H1 (cell line): ENCODE results near the gene KRTAP9-6. TPM values are rescaled to one million over a fixed set of nuclear protein-coding genes. Genes with fewer than 3 reads are reported as not detected.
"Not testable (repeated sequence)": the region's sequence is repeated elsewhere in the genome, so short reads cannot be mapped to it uniquely, and the experiment has no call there.

ENCODE experiments used
- CTCF ChIA-PET: fragments of 300-600 bp; sonication (Branson Sonifier 250); formaldehyde crosslinking; loops from one replicate; lab custom pipeline; 2021; ENCODE audit not compliant: partially characterized antibody; lab: Charles Lee
- POLR2A ChIA-PET: fragments of 300-600 bp; sonication (Branson Sonifier 250); formaldehyde crosslinking; loops from one replicate; lab custom pipeline; 2021; ENCODE audit warnings: inconsistent platforms; ENCODE audit not compliant: partially characterized antibody; lab: Charles Lee
- DNase-seq, 2 experiments: peaks; one replicate each; pipeline versions ENCODE4 v3.0.0 to v3.0.0-alpha.2; 2010 to 2022; ENCODE audit warnings: low spot score in 2 of 2, low read depth in 1 of 2, mixed read lengths in 1 of 2
- FAIRE-seq: peaks from 2 replicates; lab custom pipeline; 2011; peaks lifted over from hg19 to GRCh38; lab: Jason Lieb, UNC
- H2AFZ ChIP-seq: 2 replicates; pipeline ENCODE4 v1.8.1; 2012; ENCODE audit warnings: low read length, inconsistent platforms
- H2AK5ac ChIP-seq: 2 replicates; pipeline ENCODE4 v1.6.1; 2013; ENCODE audit warnings: low read depth, low read length
- H2BK120ac ChIP-seq: replicated peaks from 2 replicates; pipeline ENCODE3; 2013; ENCODE audit warnings: low read depth, low read length, inconsistent platforms
- H2BK12ac ChIP-seq: 2 replicates; pipeline ENCODE4 v1.6.1; 2013; ENCODE audit warnings: low read depth, low read length
- H2BK15ac ChIP-seq: 2 replicates; pipeline ENCODE4 v1.6.1; 2013; ENCODE audit warnings: low read length
- H2BK20ac ChIP-seq: 2 replicates; pipeline ENCODE4 v1.6.1; 2013; ENCODE audit warnings: low read length
- H2BK5ac ChIP-seq: 2 replicates; pipeline ENCODE4 v1.6.1; 2013; ENCODE audit warnings: low read depth, low read length
- H3K14ac ChIP-seq: 2 replicates; pipeline ENCODE4 v1.6.1; 2013; ENCODE audit warnings: inconsistent platforms; ENCODE audit not compliant: insufficient read length
- H3K18ac ChIP-seq: 2 replicates; pipeline ENCODE4 v1.6.1; 2013; ENCODE audit warnings: low read length; ENCODE audit errors: extremely low read depth
- H3K23ac ChIP-seq: 2 replicates; pipeline ENCODE4 v1.6.1; 2013; ENCODE audit warnings: inconsistent platforms; ENCODE audit not compliant: insufficient read length
- H3K23me2 ChIP-seq: 2 replicates; pipeline ENCODE4 v1.6.1; 2013; ENCODE audit warnings: low read depth, low read length
- H3K27ac ChIP-seq: 2 replicates; pipeline ENCODE4 v1.6.1; 2011; ENCODE audit warnings: low read depth, low read length, inconsistent platforms
- H3K27me3 ChIP-seq, 4 experiments: replicated peaks in 1 of 4; 1 replicate in 1 of 4; 2 replicates in 3 of 4; pipeline versions ENCODE4 v1.6.1 to v1.8.1; 2011 to 2013; ENCODE audit warnings: low read length in 3 of 4, mild to moderate bottlenecking in 3 of 4, inconsistent platforms in 2 of 4, mixed read lengths in 2 of 4, moderate library complexity in 1 of 4; ENCODE audit not compliant: control insufficient read depth in 3 of 4, insufficient read depth in 3 of 4; ENCODE audit errors: extremely low read depth in 1 of 4
- H3K36me3 ChIP-seq, 4 experiments: 2 replicates each; pipeline versions ENCODE4 v1.6.1 to v1.8.1; 2011 to 2013; ENCODE audit warnings: mild to moderate bottlenecking in 4 of 4, low read length in 3 of 4, moderate library complexity in 2 of 4, control low read depth in 1 of 4, inconsistent platforms in 1 of 4; ENCODE audit not compliant: insufficient read depth in 4 of 4, control insufficient read depth in 2 of 4
- H3K4ac ChIP-seq: replicated peaks from 2 replicates; pipeline ENCODE3; 2013; ENCODE audit warnings: low read length, low read depth, mixed read lengths, inconsistent platforms; ENCODE audit not compliant: insufficient read length
- H3K4me1 ChIP-seq, 4 experiments: replicated peaks in 1 of 4; 1 replicate in 1 of 4; 2 replicates in 3 of 4; pipeline versions ENCODE4 v1.6.1 to v1.8.1; 2011 to 2013; ENCODE audit warnings: low read length in 3 of 4, inconsistent platforms in 2 of 4, mixed read lengths in 1 of 4; ENCODE audit not compliant: insufficient read depth in 4 of 4, control insufficient read depth in 3 of 4
- H3K4me2 ChIP-seq, 2 experiments: 2 replicates each; pipeline versions ENCODE4 v1.6.1 to v1.8.1; 2011 to 2013; ENCODE audit warnings: low read depth in 2 of 2, low read length in 2 of 2, control low read depth in 1 of 2, inconsistent platforms in 1 of 2, mild to moderate bottlenecking in 1 of 2; ENCODE audit not compliant: insufficient read depth in 1 of 2
- H3K4me3 ChIP-seq, 4 experiments: fragments of 200-600, 300-600 bp in 1 of 4; sonication (generic), shearing (Covaris generic), sonication (Bioruptor Twin) in 1 of 4; 2 replicates each; pipeline versions ENCODE4 v1.5.1 to v1.8.1; 2011 to 2016; ENCODE audit warnings: low read length in 4 of 4, low read depth in 3 of 4, control low read depth in 2 of 4, inconsistent platforms in 2 of 4, mild to moderate bottlenecking in 2 of 4, mixed read lengths in 1 of 4, moderate library complexity in 1 of 4; ENCODE audit not compliant: insufficient read depth in 2 of 4; ENCODE audit errors: extremely low read depth in 1 of 4
- H3K56ac ChIP-seq: replicated peaks from 2 replicates; pipeline ENCODE3; 2013; ENCODE audit warnings: low read depth, mild to moderate bottlenecking, mixed read lengths, low read length, inconsistent platforms; ENCODE audit not compliant: insufficient read length
- H3K79me1 ChIP-seq: 2 replicates; pipeline ENCODE4 v1.6.1; 2013; ENCODE audit warnings: low read depth, low read length, control low read depth
- H3K79me2 ChIP-seq, 2 experiments: 2 replicates each; pipeline versions ENCODE4 v1.6.1 to v1.8.1; 2012 to 2013; ENCODE audit warnings: low read length in 2 of 2, mild to moderate bottlenecking in 2 of 2, inconsistent platforms in 1 of 2; ENCODE audit not compliant: insufficient read depth in 2 of 2, control insufficient read depth in 1 of 2
- H3K9ac ChIP-seq, 4 experiments: replicated peaks in 1 of 4; 1 replicate in 1 of 4; 2 replicates in 3 of 4; pipeline versions ENCODE4 v1.6.1 to v1.8.1; 2011 to 2013; ENCODE audit warnings: low read depth in 3 of 4, low read length in 3 of 4, control low read depth in 2 of 4, mild to moderate bottlenecking in 2 of 4, moderate library complexity in 2 of 4, inconsistent platforms in 1 of 4; ENCODE audit errors: extremely low read depth in 1 of 4
- H3K9me3 ChIP-seq, 2 experiments: 2 replicates each; pipeline versions ENCODE4 v1.6.1 to v1.8.1; 2012 to 2013; ENCODE audit warnings: mild to moderate bottlenecking in 2 of 2, moderate library complexity in 2 of 2, control low read depth in 1 of 2, inconsistent platforms in 1 of 2, low read depth in 1 of 2, low read length in 1 of 2, mixed read lengths in 1 of 2; ENCODE audit not compliant: insufficient read depth in 2 of 2
- H4K20me1 ChIP-seq, 2 experiments: replicated peaks in 1 of 2; 2 replicates each; pipeline versions ENCODE3 to v1.8.1; 2011 to 2013; ENCODE audit warnings: inconsistent platforms in 2 of 2, low read length in 2 of 2, mild to moderate bottlenecking in 1 of 2; ENCODE audit not compliant: insufficient read depth in 2 of 2, control insufficient read depth in 1 of 2
- H4K5ac ChIP-seq: 2 replicates; pipeline ENCODE4 v1.6.1; 2013; ENCODE audit warnings: low read length, low read depth, mixed read lengths, inconsistent platforms; ENCODE audit not compliant: insufficient read length
- H4K8ac ChIP-seq: 2 replicates; pipeline ENCODE4 v1.8.0; 2013; ENCODE audit warnings: mild to moderate bottlenecking, moderate library complexity, low read length, inconsistent platforms; ENCODE audit not compliant: insufficient read depth; ENCODE audit errors: extremely low read depth
- H4K91ac ChIP-seq: replicated peaks from 2 replicates; pipeline ENCODE3; 2013; ENCODE audit warnings: low read length, mixed read lengths, inconsistent platforms; ENCODE audit not compliant: insufficient read length
- WGBS, 2 experiments: shearing (Covaris generic) in 1 of 2; methylation state at CpG; one replicate each; pipeline versions ENCODE4 v1.1.6 to v1.1.7; 2013 to 2015; ENCODE audit warnings: low lambda C conversion rate in 2 of 2, mixed read lengths in 2 of 2, inconsistent platforms in 1 of 2, low coverage in 1 of 2, missing lambda C conversion rate in 1 of 2; ENCODE audit not compliant: insufficient replicate concordance in 2 of 2, insufficient coverage in 1 of 2, insufficient read length in 1 of 2; ENCODE audit errors: extremely low coverage in 1 of 2, missing lambda C conversion rate in 1 of 2; 5-methylcytosine and 5-hydroxymethylcytosine counted together
- polyA plus RNA-seq, 7 experiments: library from polyadenylated mRNA; depleted of rRNA in 3 of 7; stranded (reverse) in 5 of 7; unstranded in 2 of 7; fragments of >200 nt in 5 of 7; fragments of 200-250 nt in 2 of 7; gene quantifications; 1 replicate in 5 of 7; 2 replicates in 1 of 7; 4 replicates in 1 of 7; pipeline versions ENCODE4 v1.2.1 to v1.2.3, GENCODE V29; 2011 to 2013; ENCODE audit warnings: missing spikeins in 2 of 7, mixed read lengths in 2 of 7
- total RNA-seq: library from RNA; stranded (reverse); fragmentation: NEBNext Ultra II Directional; extraction: Animal tissue kit (Norgen Biotek cat#: 25700); gene quantifications from 2 replicates; pipeline ENCODE4 v1.2.1, GENCODE V29; 2021

The KRTAP9-6 gene
- total and polyA plus RNA-seq, 2 of the 8 experiments (the other 6 are each of a cell fraction or from before 2014, with no cell fraction given): not detected

- H3K56ac ChIP-seq, H2BK12ac ChIP-seq, H2BK20ac ChIP-seq, H2BK5ac ChIP-seq, H3K9ac ChIP-seq, H3K36me3 ChIP-seq, H3K4ac ChIP-seq, H3K27ac ChIP-seq, H3K27me3 ChIP-seq, H3K4me2 ChIP-seq, H3K9me3 ChIP-seq, H4K5ac ChIP-seq, H3K18ac ChIP-seq, H3K79me2 ChIP-seq, H3K23me2 ChIP-seq, H2AFZ ChIP-seq, H2BK15ac ChIP-seq, POLR2A ChIA-PET, H3K14ac ChIP-seq, H4K20me1 ChIP-seq, H4K8ac ChIP-seq, H4K91ac ChIP-seq, H2AK5ac ChIP-seq, H2BK120ac ChIP-seq, H3K79me1 ChIP-seq, H3K4me3 ChIP-seq, FAIRE-seq, DNase-seq, H3K4me1 ChIP-seq, H3K23ac ChIP-seq, CTCF ChIA-PET: not testable (repeated sequence)
- no CpG with 5 or more reads among the region's 1 CpG for WGBS, 2 experiments
These were observed 6.1 kb downstream of the KRTAP9-6 start for GRCh38 chr17:41271323-41271722.
